ENCODE results near the gene TEN1. TPM values are rescaled to one million over a fixed set of nuclear protein-coding genes. Genes with fewer than 3 reads are reported as not detected.

Gene TEN1
- total and polyA plus RNA-seq, 9 of the 15 experiments (the other 6 are each of a cell fraction or from before 2014, with no cell fraction given), result 1.3 to 25.7 (median 10.1) TPM

DNA sequence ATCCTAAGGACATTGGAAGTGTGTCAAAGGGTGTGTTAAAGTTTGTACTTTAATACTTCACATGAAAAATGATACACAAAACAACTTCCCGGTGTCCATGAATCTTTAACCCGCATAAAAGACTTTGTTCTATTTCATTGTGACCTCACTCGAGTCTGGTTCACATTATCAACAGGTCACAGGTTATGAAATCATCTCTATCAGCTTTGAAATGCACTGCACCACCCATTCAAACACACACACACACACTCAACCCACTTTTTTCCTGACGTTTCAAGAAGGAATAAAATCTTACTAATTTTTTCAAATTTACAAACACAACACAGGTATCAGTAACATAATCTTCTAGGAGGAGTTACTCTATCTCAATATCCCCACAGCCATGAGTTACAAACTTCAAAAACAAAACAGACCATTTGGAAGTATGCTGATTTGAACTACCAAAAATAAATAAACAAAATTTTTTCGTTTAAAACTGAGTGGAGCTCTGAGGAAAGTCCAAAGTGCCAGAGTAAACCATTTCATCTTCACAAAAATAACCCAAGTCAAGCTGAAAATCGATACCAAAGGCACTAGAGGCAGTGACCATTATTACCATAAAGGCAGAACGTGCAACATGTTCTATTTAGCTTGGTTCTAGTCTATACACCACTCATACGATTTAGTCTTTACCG is 2.7 kb upstream of the TEN1 start (continued):
- TF ChIP-seq E2F8 (IDR thresholded peaks at IDR 0.05; ENCODE audit: low read depth, partially characterized antibody), result no peak
- TF ChIP-seq CBFA2T3 (IDR thresholded peaks at IDR 0.05), result peak; percentile 81
- TF ChIP-seq ZBTB5 (IDR thresholded peaks at IDR 0.05), result no peak
- TF ChIP-seq, protein P1, sequence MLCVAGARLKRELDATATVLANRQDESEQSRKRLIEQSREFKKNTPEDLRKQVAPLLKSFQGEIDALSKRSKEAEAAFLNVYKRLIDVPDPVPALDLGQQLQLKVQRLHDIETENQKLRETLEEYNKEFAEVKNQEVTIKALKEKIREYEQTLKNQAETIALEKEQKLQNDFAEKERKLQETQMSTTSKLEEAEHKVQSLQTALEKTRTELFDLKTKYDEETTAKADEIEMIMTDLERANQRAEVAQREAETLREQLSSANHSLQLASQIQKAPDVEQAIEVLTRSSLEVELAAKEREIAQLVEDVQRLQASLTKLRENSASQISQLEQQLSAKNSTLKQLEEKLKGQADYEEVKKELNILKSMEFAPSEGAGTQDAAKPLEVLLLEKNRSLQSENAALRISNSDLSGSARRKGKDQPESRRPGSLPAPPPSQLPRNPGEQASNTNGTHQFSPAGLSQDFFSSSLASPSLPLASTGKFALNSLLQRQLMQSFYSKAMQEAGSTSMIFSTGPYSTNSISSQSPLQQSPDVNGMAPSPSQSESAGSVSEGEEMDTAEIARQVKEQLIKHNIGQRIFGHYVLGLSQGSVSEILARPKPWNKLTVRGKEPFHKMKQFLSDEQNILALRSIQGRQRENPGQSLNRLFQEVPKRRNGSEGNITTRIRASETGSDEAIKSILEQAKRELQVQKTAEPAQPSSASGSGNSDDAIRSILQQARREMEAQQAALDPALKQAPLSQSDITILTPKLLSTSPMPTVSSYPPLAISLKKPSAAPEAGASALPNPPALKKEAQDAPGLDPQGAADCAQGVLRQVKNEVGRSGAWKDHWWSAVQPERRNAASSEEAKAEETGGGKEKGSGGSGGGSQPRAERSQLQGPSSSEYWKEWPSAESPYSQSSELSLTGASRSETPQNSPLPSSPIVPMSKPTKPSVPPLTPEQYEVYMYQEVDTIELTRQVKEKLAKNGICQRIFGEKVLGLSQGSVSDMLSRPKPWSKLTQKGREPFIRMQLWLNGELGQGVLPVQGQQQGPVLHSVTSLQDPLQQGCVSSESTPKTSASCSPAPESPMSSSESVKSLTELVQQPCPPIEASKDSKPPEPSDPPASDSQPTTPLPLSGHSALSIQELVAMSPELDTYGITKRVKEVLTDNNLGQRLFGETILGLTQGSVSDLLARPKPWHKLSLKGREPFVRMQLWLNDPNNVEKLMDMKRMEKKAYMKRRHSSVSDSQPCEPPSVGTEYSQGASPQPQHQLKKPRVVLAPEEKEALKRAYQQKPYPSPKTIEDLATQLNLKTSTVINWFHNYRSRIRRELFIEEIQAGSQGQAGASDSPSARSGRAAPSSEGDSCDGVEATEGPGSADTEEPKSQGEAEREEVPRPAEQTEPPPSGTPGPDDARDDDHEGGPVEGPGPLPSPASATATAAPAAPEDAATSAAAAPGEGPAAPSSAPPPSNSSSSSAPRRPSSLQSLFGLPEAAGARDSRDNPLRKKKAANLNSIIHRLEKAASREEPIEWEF (CRISPR knock-in tag; IDR thresholded peaks at IDR 0.05), result no peak
- TF ChIP-seq RAD21 (CRISPR knock-in tag; conservative IDR thresholded peaks at IDR 0.05 in 1 of 2, IDR thresholded peaks at IDR 0.05 in 1 of 2), result no peak
- TF ChIP-seq, protein P2, sequence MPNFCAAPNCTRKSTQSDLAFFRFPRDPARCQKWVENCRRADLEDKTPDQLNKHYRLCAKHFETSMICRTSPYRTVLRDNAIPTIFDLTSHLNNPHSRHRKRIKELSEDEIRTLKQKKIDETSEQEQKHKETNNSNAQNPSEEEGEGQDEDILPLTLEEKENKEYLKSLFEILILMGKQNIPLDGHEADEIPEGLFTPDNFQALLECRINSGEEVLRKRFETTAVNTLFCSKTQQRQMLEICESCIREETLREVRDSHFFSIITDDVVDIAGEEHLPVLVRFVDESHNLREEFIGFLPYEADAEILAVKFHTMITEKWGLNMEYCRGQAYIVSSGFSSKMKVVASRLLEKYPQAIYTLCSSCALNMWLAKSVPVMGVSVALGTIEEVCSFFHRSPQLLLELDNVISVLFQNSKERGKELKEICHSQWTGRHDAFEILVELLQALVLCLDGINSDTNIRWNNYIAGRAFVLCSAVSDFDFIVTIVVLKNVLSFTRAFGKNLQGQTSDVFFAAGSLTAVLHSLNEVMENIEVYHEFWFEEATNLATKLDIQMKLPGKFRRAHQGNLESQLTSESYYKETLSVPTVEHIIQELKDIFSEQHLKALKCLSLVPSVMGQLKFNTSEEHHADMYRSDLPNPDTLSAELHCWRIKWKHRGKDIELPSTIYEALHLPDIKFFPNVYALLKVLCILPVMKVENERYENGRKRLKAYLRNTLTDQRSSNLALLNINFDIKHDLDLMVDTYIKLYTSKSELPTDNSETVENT (CRISPR knock-in tag; IDR thresholded peaks at IDR 0.05), result no peak
- TF ChIP-seq NBN (IDR thresholded peaks at IDR 0.05; ENCODE audit: low read depth), result peak; percentile 37; the same call in 1 of the 2 replicates
- no peak for TF ChIP-seq BCL6 (CRISPR knock-in tag; IDR thresholded peaks at IDR 0.05)
- TF ChIP-seq ZNF324 (CRISPR knock-in tag; IDR thresholded peaks at IDR 0.05), result no peak
- TF ChIP-seq ARID3B (CRISPR knock-in tag; IDR thresholded peaks at IDR 0.05; ENCODE audit: borderline replicate concordance), result no peak
- TF ChIP-seq RB1 (IDR thresholded peaks at IDR 0.05; ENCODE audit: low read depth), result no peak
- TF ChIP-seq COPS2 (conservative IDR thresholded peaks at IDR 0.05), result no peak
- no peak for TF ChIP-seq ZSCAN29 (IDR thresholded peaks at IDR 0.05)
- no peak for TF ChIP-seq ZFP36 (IDR thresholded peaks at IDR 0.05; ENCODE audit: low read depth, low read length, partially characterized antibody)
